GM12878 (cell line): ENCODE results near the gene TH.

Source experiments
- ATF3 ChIP-seq: IDR thresholded peaks from 2 replicates; pipeline ENCODE4 v1.6.1; 2011; ENCODE audit warnings: low read depth, mild to moderate bottlenecking, low read length, moderate library complexity, borderline replicate concordance; ENCODE audit errors: extremely low read depth
- BCL3 ChIP-seq: IDR thresholded peaks from 2 replicates; pipeline ENCODE4 v1.6.1; 2011; ENCODE audit warnings: borderline replicate concordance, low read depth, mild to moderate bottlenecking, moderate library complexity, low read length; ENCODE audit not compliant: insufficient read depth, poor library complexity, severe bottlenecking
- BMI1 ChIP-seq: fragments of 450-650 bp; IDR thresholded peaks from 2 replicates; pipeline ENCODE4 v1.6.1; 2016; ENCODE audit warnings: mild to moderate bottlenecking, moderate library complexity, borderline replicate concordance
- ETV6 ChIP-seq, 2 experiments: fragments of 450-650 bp in 1 of 2; IDR thresholded peaks in 1 of 2; conservative IDR thresholded peaks in 1 of 2; 2 replicates each; pipeline ENCODE4 v1.6.1; 2014; ENCODE audit warnings: antibody characterized with exemption in 1 of 2, borderline replicate concordance in 1 of 2, low read depth in 1 of 2, mild to moderate bottlenecking in 1 of 2, moderate library complexity in 1 of 2
- EZH2 ChIP-seq: IDR thresholded peaks from 2 replicates; pipeline ENCODE4 v1.6.1; 2012; ENCODE audit warnings: low read depth, mild to moderate bottlenecking, control low read depth, inconsistent platforms, low read length, borderline replicate concordance; ENCODE audit not compliant: control insufficient read depth
- HCFC1 ChIP-seq: fragments of 150-350 bp; IDR thresholded peaks from 2 replicates; pipeline ENCODE4 v1.6.1; 2014; ENCODE audit warnings: low read length
- KAT2A ChIP-seq: conservative IDR thresholded peaks from 2 replicates; pipeline ENCODE4 v1.6.1; 2011; ENCODE audit warnings: low read depth, low read length; ENCODE audit not compliant: control insufficient read depth
- NBN ChIP-seq: fragments of 450-650 bp; IDR thresholded peaks from 2 replicates; pipeline ENCODE4 v1.6.1; 2016
- NFYB ChIP-seq: IDR thresholded peaks from 2 replicates; pipeline ENCODE4 v1.6.1; 2011; ENCODE audit warnings: low read depth, mild to moderate bottlenecking, low read length, improper control_type of control experiment, moderate library complexity; ENCODE audit not compliant: insufficient read depth
- POLR2A ChIP-seq: IDR thresholded peaks from 2 replicates; pipeline ENCODE4 v1.6.1; 2011; ENCODE audit warnings: low read depth, mild to moderate bottlenecking, low read length
- RBBP5 ChIP-seq: fragments of 200-600 bp; sonication (generic); conservative IDR thresholded peaks from 2 replicates; pipeline ENCODE4 v1.6.1; 2016
- SIN3A ChIP-seq: IDR thresholded peaks from 2 replicates; pipeline ENCODE4 v1.6.1; 2012; ENCODE audit warnings: low read depth, low read length, improper control_type of control experiment
- TF ChIP-seq, protein P1 (sequence below), 3 experiments: IDR thresholded peaks in 2 of 3; conservative IDR thresholded peaks in 1 of 3; 2 replicates each; pipeline ENCODE4 v1.5.1; 2011; ENCODE audit warnings: low read depth in 3 of 3, low read length in 3 of 3, mild to moderate bottlenecking in 3 of 3, control low read depth in 2 of 3, moderate library complexity in 2 of 3, inconsistent platforms in 1 of 3, mixed read lengths in 1 of 3; ENCODE audit not compliant: control insufficient read depth in 2 of 3, insufficient read depth in 1 of 3; ENCODE audit errors: extremely low read depth in 1 of 3
- TF ChIP-seq, protein P2 (sequence below): IDR thresholded peaks from 2 replicates; pipeline ENCODE4 v1.6.1; 2012; ENCODE audit warnings: low read length, inconsistent platforms

DNA sequence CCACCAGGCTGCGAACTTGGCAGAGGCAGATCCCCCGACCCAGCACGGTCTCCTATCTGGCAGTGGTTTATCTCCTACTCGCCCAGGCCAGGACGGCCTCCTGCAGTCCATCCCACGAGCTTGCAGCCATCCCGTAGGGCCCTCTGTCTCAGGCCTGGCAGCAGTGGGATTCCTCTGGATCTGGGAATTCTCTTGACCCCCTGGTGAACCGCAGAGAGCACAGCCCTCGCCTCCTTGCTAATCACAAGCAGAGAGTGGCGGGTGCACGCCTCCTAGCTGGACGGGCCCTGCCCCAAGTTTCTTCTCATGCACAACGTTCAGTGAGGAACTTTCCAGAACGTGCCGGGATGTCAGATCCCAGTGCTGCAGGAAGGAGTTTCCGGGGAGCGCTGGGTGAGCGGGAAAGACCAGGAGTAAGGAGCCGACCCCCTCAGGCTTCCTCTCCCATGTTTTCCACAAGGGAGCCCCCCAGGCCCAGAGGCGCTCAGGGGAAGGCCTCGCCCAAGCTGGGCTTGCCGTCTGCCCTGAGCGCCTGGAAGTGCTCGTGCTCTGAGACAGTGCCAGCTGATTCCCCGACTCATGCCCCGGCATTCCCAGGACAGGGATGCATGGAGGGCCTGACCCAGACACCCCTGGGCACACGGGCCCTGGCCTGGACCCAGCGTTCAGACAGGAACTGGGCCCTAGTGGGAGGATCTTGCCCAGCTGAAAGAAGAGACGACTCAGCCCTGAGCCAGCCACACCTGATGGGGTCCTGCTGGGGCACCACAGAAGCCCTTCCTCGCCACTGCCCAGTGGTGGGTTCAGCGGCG lies 57.0 kb downstream of the TH start:
- TF ChIP-seq, protein P1, sequence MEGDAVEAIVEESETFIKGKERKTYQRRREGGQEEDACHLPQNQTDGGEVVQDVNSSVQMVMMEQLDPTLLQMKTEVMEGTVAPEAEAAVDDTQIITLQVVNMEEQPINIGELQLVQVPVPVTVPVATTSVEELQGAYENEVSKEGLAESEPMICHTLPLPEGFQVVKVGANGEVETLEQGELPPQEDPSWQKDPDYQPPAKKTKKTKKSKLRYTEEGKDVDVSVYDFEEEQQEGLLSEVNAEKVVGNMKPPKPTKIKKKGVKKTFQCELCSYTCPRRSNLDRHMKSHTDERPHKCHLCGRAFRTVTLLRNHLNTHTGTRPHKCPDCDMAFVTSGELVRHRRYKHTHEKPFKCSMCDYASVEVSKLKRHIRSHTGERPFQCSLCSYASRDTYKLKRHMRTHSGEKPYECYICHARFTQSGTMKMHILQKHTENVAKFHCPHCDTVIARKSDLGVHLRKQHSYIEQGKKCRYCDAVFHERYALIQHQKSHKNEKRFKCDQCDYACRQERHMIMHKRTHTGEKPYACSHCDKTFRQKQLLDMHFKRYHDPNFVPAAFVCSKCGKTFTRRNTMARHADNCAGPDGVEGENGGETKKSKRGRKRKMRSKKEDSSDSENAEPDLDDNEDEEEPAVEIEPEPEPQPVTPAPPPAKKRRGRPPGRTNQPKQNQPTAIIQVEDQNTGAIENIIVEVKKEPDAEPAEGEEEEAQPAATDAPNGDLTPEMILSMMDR (IDR thresholded peaks at IDR 0.05 in 2 of 3, conservative IDR thresholded peaks at IDR 0.05 in 1 of 3; ENCODE audit: control insufficient read depth in 2 of 3, extremely low read depth in 1 of 3, insufficient read depth in 1 of 3, low read depth in 3 of 3, low read length in 3 of 3), result no peak
- TF ChIP-seq ETV6 (conservative IDR thresholded peaks at IDR 0.05 in 1 of 2, IDR thresholded peaks at IDR 0.05 in 1 of 2; ENCODE audit: borderline replicate concordance in 1 of 2, low read depth in 1 of 2) (no peak), SIN3A (no peak), NFYB (no peak), ATF3 (no peak), POLR2A (no peak), RBBP5 (no peak), BCL3 (no peak), EZH2 (no peak), BMI1 (no peak), KAT2A (no peak), NBN (no peak), HCFC1 (no peak)
- TF ChIP-seq, protein P2, sequence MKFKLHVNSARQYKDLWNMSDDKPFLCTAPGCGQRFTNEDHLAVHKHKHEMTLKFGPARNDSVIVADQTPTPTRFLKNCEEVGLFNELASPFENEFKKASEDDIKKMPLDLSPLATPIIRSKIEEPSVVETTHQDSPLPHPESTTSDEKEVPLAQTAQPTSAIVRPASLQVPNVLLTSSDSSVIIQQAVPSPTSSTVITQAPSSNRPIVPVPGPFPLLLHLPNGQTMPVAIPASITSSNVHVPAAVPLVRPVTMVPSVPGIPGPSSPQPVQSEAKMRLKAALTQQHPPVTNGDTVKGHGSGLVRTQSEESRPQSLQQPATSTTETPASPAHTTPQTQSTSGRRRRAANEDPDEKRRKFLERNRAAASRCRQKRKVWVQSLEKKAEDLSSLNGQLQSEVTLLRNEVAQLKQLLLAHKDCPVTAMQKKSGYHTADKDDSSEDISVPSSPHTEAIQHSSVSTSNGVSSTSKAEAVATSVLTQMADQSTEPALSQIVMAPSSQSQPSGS, result no peak
